ENCODE data around the gene DIAPH2. TPM values are rescaled to one million over a fixed set of nuclear protein-coding genes. Genes with fewer than 3 reads are reported as not detected.

DIAPH2 gene
- total RNA-seq, 4 donors from 2014 or later: 39.5 to 61.0 (median 56.5) TPM

- Histone ChIP-seq H3K4me3 (no peak overlapping the region), H3K27me3 (no peaks in the 10 kb centered on the region), H3K36me3 (no peaks in the 10 kb centered on the region), H3K9me3 (no peaks in the 10 kb centered on the region), H3K4me1 (no peaks in the 10 kb centered on the region), H3K27ac (no peak overlapping the region)
- WGBS, 2 donors (ENCODE audit: low coverage in 1 of 2): 44 to 65% methylated on average over 3 to 4 of the region's 4 CpGs
- intact Hi-C loops (cut with DNase I; ENCODE audit: low total_unique reads): no loop called here
- in situ Hi-C loops (cut with MboI; ENCODE audit: low pct_ligation_motif_present in 1 of 4, low pct_unique_long_range_greater_than_20kb in 1 of 4, low sequenced_read_pairs in 3 of 4): no loop called here
- no peak for DNase-seq
- TF ChIP-seq POLR2AphosphoS5 (IDR thresholded peaks at IDR 0.05) (no peak), EP300 (IDR thresholded peaks at IDR 0.05; ENCODE audit: low read depth) (no peak), POLR2A (IDR thresholded peaks at IDR 0.05) (no peak), CTCF (IDR thresholded peaks at IDR 0.05) (no peak)
These were observed 79.0 kb downstream of the DIAPH2 start for GRCh38 chrX:96763608-96764007.

GRCh38 chrX:96764864-96765263, 80.2 kb downstream of the DIAPH2 start:
- in situ Hi-C loops (cut with MboI; ENCODE audit: low pct_ligation_motif_present in 1 of 4, low pct_unique_long_range_greater_than_20kb in 1 of 4, low sequenced_read_pairs in 3 of 4): no loop called here
- Histone ChIP-seq H3K4me1 (no peaks in the 10 kb centered on the region), H3K27me3 (no peaks in the 10 kb centered on the region), H3K9me3 (no peaks in the 10 kb centered on the region), H3K4me3 (no peak overlapping the region), H3K36me3 (no peaks in the 10 kb centered on the region), H3K27ac (no peak overlapping the region)
- TF ChIP-seq POLR2A (IDR thresholded peaks at IDR 0.05) (no peak), POLR2AphosphoS5 (IDR thresholded peaks at IDR 0.05) (no peak), EP300 (IDR thresholded peaks at IDR 0.05; ENCODE audit: low read depth) (no peak), CTCF (IDR thresholded peaks at IDR 0.05) (no peak)
- intact Hi-C loops (cut with DNase I; ENCODE audit: low total_unique reads): no loop called here
- WGBS, 2 donors (ENCODE audit: low coverage in 1 of 2): 64% methylated on average over 1 of the region's 1 CpG; no CpG with 5 or more reads in 1 of the 2 donors
- DNase-seq: no peak

- Histone ChIP-seq H3K27ac (no peak overlapping the region), H3K36me3 (no peaks in the 10 kb centered on the region), H3K4me3 (no peak overlapping the region), H3K4me1 (no peaks in the 10 kb centered on the region), H3K9me3 (no peaks in the 10 kb centered on the region), H3K27me3 (no peaks in the 10 kb centered on the region)
- intact Hi-C loops (cut with DNase I; ENCODE audit: low total_unique reads) (no loop called here), in situ Hi-C loops (cut with MboI; ENCODE audit: low pct_ligation_motif_present in 1 of 4, low pct_unique_long_range_greater_than_20kb in 1 of 4, low sequenced_read_pairs in 3 of 4) (no loop called here)
- TF ChIP-seq POLR2AphosphoS5 (IDR thresholded peaks at IDR 0.05) (no peak), CTCF (IDR thresholded peaks at IDR 0.05) (peak in 4 of 5 experiments; percentile 12 to 37 (median 31)), POLR2A (IDR thresholded peaks at IDR 0.05) (no peak), EP300 (IDR thresholded peaks at IDR 0.05; ENCODE audit: low read depth) (no peak)
- 28 to 43% methylated on average over 2 of the region's 2 CpGs for WGBS, 2 donors (ENCODE audit: low coverage in 1 of 2)
- no peak for DNase-seq
These were observed 85.7 kb downstream of the DIAPH2 start for GRCh38 chrX:96770315-96770714.

- no peak for TF ChIP-seq POLR2AphosphoS5 (IDR thresholded peaks at IDR 0.05)
- no peak overlapping the region for H3K27ac ChIP-seq
- no peaks in the 10 kb centered on the region for H3K9me3 ChIP-seq
- in situ Hi-C loops (cut with MboI; ENCODE audit: low pct_ligation_motif_present in 1 of 4, low pct_unique_long_range_greater_than_20kb in 1 of 4, low sequenced_read_pairs in 3 of 4) (no loop called here), intact Hi-C loops (cut with DNase I; ENCODE audit: low total_unique reads) (no loop called here)
- no peak for DNase-seq
- 27% methylated on average over 1 of the region's 1 CpG; no CpG with 5 or more reads in 1 of the 2 donors for WGBS, 2 donors (ENCODE audit: low coverage in 1 of 2)
- no peaks in the 10 kb centered on the region for H3K36me3 ChIP-seq
- no peaks in the 10 kb centered on the region for H3K27me3 ChIP-seq
- H3K4me1 ChIP-seq: no peaks in the 10 kb centered on the region
- no peak overlapping the region for H3K4me3 ChIP-seq
These were observed 86.8 kb downstream of the DIAPH2 start for GRCh38 chrX:96771486-96771885.

- Histone ChIP-seq H3K4me3 (no peak overlapping the region), H3K27me3 (no peaks in the 10 kb centered on the region), H3K36me3 (no peaks in the 10 kb centered on the region), H3K4me1 (no peaks in the 10 kb centered on the region), H3K9me3 (no peaks in the 10 kb centered on the region), H3K27ac (no peak overlapping the region)
- TF ChIP-seq POLR2AphosphoS5 (IDR thresholded peaks at IDR 0.05) (no peak), CTCF (IDR thresholded peaks at IDR 0.05) (no peak), EP300 (IDR thresholded peaks at IDR 0.05; ENCODE audit: low read depth) (no peak), POLR2A (IDR thresholded peaks at IDR 0.05) (no peak)
- intact Hi-C loops (cut with DNase I; ENCODE audit: low total_unique reads): no loop called here
- in situ Hi-C loops (cut with MboI; ENCODE audit: low pct_ligation_motif_present in 1 of 4, low pct_unique_long_range_greater_than_20kb in 1 of 4, low sequenced_read_pairs in 3 of 4): no loop called here
- no peak for DNase-seq
- 73% methylated on average over 2 of the region's 2 CpGs; no CpG with 5 or more reads in 1 of the 2 donors for WGBS, 2 donors (ENCODE audit: low coverage in 1 of 2)
These were observed 89.5 kb downstream of the DIAPH2 start for GRCh38 chrX:96774116-96774515.
